ENCODE results near the gene RGL2. TPM values are rescaled to one million over a fixed set of nuclear protein-coding genes. Genes with fewer than 3 reads are reported as not detected.
A peak's percentile ranks its signal among the peaks of the same experiment; 100 is the strongest.

Gene RGL2
- total RNA-seq, 1 donor from 2014 or later = 77.6 TPM

DNA sequence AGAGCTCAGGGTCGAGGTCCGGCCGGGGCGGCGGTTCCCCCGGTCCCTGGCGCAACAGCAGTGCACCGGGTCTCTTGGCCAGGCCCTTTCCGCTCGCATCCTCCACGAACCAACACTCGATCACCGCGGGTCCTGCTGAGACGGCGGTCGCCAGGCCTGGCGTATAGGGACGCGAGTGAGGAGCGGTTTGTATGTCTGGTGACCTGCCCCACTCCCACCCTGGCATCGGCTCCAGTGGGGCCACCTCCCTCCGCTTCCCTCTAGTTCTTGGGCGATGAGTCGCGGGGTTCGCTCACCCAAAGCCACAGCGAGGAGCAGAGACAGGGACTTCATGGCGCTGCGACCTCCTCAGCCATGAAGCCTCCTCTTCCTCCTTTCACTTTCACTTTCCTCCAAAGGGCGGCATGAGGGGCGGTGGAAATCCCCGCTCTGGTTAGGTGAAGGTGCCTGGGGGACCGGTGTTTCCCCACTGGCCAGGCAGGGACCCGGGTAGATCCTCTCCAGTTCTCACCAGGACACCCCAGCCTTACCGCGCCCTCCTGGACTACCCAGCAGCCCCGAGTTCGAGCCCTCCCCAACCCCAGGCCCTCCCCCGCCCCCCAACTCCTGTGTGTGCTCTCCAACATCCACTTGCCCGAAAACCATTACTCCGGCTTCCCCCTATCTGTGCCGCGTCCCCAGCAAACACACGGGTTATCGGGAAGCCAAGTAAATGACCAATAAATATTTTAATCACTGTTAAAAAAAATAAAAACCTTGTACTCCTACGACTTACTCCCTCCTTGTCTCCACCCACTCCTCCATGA lies 15.2 kb upstream of the RGL2 start, which contains the start of gene TAPBP:
Gene TAPBP, minus strand, starts transcription at position 370 of the 806 bp plus-strand sequence. Its CDS starts 37 bp downstream, at position 333.
- TF ChIP-seq, protein P1, sequence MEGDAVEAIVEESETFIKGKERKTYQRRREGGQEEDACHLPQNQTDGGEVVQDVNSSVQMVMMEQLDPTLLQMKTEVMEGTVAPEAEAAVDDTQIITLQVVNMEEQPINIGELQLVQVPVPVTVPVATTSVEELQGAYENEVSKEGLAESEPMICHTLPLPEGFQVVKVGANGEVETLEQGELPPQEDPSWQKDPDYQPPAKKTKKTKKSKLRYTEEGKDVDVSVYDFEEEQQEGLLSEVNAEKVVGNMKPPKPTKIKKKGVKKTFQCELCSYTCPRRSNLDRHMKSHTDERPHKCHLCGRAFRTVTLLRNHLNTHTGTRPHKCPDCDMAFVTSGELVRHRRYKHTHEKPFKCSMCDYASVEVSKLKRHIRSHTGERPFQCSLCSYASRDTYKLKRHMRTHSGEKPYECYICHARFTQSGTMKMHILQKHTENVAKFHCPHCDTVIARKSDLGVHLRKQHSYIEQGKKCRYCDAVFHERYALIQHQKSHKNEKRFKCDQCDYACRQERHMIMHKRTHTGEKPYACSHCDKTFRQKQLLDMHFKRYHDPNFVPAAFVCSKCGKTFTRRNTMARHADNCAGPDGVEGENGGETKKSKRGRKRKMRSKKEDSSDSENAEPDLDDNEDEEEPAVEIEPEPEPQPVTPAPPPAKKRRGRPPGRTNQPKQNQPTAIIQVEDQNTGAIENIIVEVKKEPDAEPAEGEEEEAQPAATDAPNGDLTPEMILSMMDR (IDR thresholded peaks at IDR 0.05) = no peak
- DNase-seq (ENCODE audit: extremely low spot score, unreplicated experiment) = no peak
- Mint-ChIP-seq H3K27ac (ENCODE audit: unreplicated experiment) (peak within 1 kb of the TSS; percentile 99), H3K9me3 (ENCODE audit: unreplicated experiment) (no peaks in the 10 kb centered on the region), H3K27me3 (ENCODE audit: unreplicated experiment) (no peaks in the 10 kb centered on the region), H3K36me3 (ENCODE audit: unreplicated experiment) (peaks cover 9% of the 10 kb centered on the region), H3K4me1 (ENCODE audit: unreplicated experiment) (peaks cover 53% of the 10 kb centered on the region), H3K4me3 (ENCODE audit: unreplicated experiment) (peak within 1 kb of the TSS; percentile 96)

DNA sequence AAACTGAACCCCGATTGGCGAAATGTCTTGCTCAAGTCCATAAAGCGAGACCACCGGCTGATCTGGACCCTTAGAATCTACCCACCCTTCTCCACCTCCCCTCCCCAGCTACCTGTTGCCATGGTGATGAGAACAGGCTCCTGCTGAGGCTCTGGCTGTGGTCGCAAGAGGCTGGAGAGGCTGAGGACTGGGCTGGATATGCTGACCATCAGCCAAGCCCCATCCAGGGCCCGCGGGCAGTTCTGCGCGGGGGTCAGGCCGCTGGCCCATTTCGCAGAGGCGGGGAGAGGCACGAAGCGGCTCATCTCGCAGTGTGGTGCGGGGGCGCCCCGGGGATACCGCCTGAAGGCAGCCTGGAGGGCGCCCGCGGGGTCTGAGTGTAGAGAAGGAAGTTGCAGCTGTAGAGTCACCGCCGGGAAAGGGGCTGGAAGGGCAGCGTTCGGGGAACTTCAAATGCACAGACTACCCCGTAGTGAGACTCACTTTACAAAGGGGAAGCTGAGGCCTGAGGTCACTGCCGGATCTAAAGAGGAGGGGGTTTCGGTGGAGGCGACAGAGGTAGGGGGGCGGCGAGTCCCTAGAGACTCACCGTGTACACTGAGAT lies 14.5 kb upstream of the RGL2 start:
- TF ChIP-seq, protein P1 (IDR thresholded peaks at IDR 0.05) = no peak
- Mint-ChIP-seq H3K27ac (ENCODE audit: unreplicated experiment) (peak overlapping the region; percentile 99), H3K36me3 (ENCODE audit: unreplicated experiment) (peaks cover 10% of the 10 kb centered on the region), H3K4me3 (ENCODE audit: unreplicated experiment) (peak overlapping the region; percentile 96), H3K27me3 (ENCODE audit: unreplicated experiment) (no peaks in the 10 kb centered on the region), H3K4me1 (ENCODE audit: unreplicated experiment) (peaks cover 50% of the 10 kb centered on the region), H3K9me3 (ENCODE audit: unreplicated experiment) (no peaks in the 10 kb centered on the region)
- DNase-seq (ENCODE audit: extremely low spot score, unreplicated experiment) = no peak

DNA sequence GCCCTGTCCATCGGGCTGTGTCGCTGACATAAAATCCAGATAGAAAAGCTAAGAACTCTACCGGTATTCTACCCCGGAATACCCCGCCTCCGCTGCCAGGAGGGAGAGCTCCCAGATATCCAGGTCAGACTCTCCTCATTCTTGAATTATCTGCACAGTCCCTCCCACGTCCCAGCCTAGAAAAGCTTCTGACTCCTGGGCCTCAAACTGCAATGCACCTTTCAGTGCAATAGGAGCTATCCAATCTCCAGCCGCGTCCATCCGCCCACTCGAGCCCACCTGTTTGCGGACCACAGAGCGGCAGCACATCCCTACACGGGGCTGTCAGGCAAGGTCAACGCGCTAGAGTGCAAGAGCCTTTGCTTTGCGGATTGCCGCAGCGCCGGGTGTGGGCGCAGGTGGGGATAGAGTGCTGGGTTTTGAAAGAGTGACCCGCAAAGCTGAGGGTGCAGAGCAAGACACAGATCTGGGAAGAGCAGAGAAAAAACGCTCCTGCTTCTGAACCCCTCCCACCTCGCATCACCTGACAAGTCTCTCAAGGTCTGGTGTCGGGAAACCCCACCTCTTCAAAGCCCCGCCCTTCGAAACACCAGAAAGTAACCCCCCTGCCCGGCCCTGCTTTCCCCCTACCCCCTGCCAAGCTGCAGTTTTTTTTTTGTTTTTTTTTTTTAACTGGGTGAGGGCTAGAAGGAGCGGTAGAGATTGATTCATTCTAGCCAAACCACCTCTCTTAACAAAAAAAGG lies 13.8 kb upstream of the RGL2 start:
- Mint-ChIP-seq H3K4me3 (ENCODE audit: unreplicated experiment) (peak overlapping the region; percentile 96), H3K4me1 (ENCODE audit: unreplicated experiment) (peaks cover 48% of the 10 kb centered on the region), H3K9me3 (ENCODE audit: unreplicated experiment) (no peaks in the 10 kb centered on the region), H3K27ac (ENCODE audit: unreplicated experiment) (peak overlapping the region; percentile 99), H3K27me3 (ENCODE audit: unreplicated experiment) (no peaks in the 10 kb centered on the region), H3K36me3 (ENCODE audit: unreplicated experiment) (peaks cover 10% of the 10 kb centered on the region)
- TF ChIP-seq, protein P1 (IDR thresholded peaks at IDR 0.05) = no peak
- DNase-seq (ENCODE audit: extremely low spot score, unreplicated experiment) = no peak

DNA sequence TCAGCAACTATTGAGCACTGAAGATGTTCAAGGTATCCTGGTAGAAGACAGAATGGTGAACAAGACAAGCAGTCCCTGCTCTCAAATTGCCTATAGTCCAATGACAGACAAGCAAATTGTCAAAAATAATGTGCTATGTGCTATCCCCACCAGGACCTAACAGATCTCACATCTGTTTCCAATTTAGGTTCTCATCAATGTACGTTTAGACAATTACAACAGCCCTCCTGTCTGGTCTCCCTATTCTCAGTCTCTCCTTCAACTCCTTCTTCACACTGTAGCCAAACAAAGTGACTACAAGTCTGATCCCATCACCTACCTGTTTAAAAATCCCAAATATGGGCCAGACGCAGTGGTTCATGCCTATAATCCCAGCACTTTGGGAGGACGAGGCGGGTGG lies 7.6 kb upstream of the RGL2 start:
- no peaks in the 10 kb centered on the region for H3K27me3 Mint-ChIP-seq (ENCODE audit: unreplicated experiment)
- peaks cover 18% of the 10 kb centered on the region for H3K36me3 Mint-ChIP-seq (ENCODE audit: unreplicated experiment)
- TF ChIP-seq, protein P1 (IDR thresholded peaks at IDR 0.05) = no peak
- DNase-seq (ENCODE audit: extremely low spot score, unreplicated experiment) = no peak
- no peaks in the 10 kb centered on the region for H3K9me3 Mint-ChIP-seq (ENCODE audit: unreplicated experiment)
- H3K4me3 Mint-ChIP-seq (ENCODE audit: unreplicated experiment) = no peak overlapping the region
- peaks cover 14% of the 10 kb centered on the region for H3K4me1 Mint-ChIP-seq (ENCODE audit: unreplicated experiment)
- no peak overlapping the region for H3K27ac Mint-ChIP-seq (ENCODE audit: unreplicated experiment)

Measured in osteocyte (in vitro differentiated cells).